Measurements from ENCODE around the gene HOXD8.
A peak's percentile ranks its signal among the peaks of the same experiment; 100 is the strongest.

The HOXD8 gene

DNA sequence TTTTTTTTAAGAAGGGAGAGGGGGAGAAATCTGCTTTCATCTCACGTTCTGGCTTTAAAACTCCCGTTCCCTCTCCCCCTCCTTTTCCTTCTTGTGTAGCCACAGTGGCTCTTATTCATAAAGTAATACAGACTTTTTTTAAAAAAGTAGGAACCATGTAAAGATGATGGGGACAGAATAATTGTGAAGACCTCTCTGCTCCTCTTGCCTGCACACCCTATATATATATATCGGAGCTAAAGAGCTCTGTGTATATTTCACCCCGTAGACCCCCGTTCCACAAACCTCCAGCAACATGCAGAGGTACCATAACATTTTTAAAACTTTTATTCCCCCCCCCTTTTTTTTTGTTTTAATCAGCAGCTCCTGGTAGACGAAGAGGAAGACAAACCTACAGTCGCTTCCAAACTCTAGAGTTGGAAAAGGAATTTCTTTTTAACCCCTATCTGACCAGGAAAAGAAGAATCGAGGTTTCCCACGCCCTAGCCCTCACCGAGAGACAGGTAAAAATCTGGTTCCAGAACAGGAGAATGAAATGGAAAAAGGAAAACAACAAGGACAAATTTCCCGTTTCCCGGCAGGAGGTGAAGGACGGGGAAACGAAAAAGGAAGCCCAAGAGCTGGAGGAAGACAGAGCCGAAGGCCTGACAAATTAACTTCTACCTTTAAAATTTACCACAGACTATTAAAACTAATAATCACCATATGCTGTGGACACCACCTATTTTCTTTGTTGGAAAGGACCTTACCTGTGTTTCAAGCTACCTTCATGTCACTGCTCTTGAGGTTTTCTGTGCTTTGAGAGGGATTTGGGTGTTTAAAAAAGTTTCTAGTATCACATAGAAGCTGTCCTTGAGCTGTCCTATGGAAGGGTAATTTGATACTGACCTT lies 1.7 kb downstream of the HOXD8 start:
- no peak for DNase-seq

DNA sequence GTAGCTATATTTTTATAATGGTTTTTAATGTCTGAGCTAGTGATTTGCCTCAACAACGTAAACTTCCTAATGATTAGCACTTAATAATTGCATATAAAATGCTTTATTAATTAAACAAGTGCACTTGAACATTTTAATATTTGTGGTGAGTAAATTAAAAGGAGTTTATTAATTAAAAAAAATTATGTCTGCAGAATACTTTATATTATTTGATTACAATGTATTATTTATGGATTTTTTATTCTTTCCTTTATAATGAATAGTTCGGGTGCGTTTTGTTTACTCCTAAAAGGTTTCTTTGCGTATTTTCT lies 2.3 kb downstream of the HOXD8 start:
- DNase-seq: no peak

DNA sequence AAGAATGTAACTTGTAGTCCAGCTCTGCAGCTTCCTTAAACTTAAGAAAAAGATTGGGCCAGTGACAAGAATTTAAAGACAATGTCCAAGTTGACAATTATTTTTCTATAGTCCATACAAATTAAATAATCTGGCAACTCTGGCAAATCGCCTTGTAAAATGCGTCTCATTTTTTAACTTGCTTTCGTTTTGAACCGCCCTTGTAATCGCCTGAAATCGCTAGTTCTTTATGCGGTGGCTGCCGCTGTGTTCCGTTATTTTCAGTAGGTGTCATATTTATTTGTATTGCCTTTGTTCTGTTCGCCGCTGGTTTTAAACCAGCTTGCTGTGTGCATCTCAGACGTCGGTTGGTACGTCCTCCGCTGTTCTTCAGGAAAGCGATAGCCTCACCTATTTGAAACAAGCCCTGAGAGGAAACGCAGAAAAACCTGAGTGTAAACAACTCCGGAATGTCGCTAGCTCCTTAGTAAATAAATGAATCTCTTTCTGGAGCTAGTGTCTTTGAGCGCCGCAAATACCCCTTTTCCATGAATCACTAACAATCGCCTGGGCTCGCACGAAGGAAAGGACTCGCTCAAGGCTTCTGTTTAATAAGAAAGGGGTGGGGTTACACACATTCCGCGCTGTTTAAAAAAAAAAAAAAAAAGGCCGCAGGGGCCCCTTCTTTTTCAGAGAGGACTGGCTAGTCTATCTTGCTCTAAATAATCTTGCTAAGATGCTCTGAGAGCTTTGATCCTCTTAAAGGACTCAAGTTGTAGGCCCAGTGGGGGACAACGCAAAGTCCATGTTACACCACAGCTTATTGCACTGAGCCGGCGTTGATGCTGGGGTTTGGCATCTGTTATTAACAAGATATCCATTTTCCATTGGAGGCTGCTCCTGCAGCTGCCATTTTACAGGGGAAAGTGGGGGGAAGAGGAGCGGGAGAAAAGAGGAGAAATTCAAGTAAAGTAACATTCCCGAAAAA lies 3.0 kb downstream of the HOXD8 start:
- peak; percentile 86 for DNase-seq

DNA sequence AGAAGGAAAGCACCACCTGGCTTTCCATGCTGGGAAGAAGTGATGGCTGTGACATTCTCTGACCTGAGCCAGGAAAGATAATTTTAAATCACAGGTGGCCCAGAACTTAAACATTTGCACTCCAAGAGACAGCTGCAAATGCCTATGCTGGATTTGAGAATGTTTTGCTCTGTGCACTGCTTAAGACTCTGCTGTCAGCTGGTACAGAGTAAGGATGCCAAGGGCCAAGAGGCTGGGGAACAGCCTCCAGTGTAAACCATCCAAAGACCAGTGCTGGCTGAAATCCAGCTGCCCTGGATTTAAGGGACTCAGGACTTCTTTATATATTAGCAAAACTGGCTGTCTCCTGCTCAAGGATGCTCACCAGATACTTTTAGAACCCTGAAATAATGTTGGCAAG lies 3.9 kb downstream of the HOXD8 start:
- no peak for DNase-seq

DNA sequence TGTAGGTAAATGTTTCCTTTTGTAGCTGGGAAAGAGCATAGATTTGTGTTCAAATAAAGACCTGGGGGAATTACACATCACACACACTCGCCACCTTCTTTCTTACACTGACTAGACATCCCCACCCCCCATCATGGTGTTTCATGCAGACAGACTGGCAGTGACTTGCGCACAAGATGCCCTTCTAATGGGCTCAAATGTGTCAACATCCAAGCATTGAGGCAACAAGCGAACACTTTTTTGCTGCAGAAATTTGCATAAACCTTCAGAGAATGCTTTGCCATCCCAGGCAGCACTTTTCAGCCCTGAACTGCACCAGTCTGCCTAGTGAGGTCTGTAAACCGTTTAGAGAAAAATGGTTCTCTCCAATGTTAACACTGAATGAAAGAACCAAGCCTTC lies 4.5 kb downstream of the HOXD8 start:
- DNase-seq: no peak

DNA sequence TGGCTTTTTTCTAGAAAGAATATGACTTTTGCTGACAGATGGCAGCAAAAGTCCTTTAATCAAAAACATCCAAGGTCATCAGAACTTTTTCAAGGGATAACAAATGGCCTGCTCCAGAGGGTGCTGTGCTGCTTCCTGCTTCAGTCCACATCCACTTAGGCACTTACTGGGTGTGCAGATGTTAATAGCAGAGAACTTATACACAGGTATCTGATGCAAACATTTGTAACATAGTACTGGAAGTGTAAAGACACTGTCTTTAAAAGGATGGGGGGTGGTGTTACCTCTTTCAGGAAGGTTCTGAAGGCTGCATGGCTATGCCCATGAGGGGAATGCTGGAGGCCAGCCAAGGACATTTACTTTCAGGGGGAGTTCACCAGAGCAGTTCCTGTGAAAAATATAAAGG lies 5.5 kb downstream of the HOXD8 start:
- DNase-seq: peak; percentile 70

DNA sequence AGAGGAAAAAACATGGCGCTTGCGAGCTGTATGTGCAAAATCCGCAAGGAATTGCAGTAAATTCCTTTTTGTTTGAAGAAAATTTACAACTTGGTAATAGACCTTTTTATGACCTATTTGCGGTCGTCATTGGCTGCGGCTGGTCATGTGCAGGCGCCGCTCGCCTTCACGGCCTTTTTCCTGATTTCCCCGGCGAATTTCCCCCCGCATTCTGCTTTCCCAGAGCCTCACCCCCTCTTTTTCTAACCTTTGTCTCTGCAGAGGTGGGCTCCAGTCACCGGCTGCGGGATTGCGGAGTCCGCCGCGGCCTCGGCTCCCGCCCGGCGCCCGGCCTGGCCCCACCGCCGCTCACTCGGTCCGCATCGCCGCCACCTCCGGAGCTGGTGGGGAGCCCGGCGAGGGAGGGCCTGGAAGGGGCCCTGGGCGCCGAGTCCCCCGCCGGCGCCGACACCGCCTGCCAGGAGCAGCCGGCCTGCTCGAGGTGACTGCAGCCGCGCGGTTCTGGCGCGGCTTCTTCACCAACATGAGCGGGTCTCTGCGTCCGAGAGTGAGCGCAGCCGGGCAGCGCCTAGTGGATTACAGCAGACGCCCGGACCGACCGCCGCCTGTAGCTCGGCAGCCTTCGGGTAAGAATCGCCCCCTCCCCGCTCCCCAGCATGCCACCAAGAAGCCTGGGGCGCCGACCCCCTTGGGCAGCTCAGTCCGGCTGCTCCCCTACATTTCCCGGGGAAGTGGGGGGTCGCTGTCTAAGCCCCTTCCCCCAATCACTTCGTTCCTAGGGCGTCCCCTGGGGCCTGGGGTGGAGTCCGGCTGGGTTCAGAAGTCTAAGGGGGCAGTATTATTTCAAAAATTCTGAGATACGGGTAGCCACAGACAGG lies 7.1 kb downstream of the HOXD8 start:
- DNase-seq: peak; percentile 61

DNA sequence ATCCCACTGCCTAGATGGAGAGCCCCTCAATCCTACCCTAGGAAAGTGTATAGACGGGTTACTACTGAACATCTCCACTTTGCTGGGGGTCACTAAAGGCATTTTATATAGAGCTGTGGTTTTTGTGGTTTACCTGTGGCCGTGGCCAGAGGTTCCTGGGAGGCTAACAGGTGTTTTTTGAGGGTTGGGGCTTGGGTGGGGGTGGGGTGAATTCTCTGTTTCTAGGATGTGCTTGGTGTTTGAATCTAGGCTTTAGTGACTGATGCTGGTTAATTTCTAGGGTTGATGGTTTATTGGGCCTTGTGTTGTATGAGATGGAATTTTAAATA lies 7.7 kb downstream of the HOXD8 start:
- no peak for DNase-seq

DNA sequence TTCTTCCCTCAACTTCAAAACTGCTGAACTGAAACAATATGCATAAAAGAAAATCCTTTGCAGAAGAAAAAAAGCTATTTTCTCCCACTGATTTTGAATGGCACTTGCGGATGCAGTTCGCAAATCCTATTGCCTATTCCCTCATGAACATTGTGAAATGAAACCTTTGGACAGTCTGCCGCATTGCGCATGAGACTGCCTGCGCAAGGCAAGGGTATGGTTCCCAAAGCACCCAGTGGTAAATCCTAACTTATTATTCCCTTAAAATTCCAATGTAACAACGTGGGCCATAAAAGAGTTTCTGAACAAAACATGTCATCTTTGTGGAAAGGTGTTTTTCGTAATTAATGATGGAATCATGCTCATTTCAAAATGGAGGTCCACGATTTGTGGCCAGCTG lies 8.4 kb downstream of the HOXD8 start:
- no peak for DNase-seq

DNA sequence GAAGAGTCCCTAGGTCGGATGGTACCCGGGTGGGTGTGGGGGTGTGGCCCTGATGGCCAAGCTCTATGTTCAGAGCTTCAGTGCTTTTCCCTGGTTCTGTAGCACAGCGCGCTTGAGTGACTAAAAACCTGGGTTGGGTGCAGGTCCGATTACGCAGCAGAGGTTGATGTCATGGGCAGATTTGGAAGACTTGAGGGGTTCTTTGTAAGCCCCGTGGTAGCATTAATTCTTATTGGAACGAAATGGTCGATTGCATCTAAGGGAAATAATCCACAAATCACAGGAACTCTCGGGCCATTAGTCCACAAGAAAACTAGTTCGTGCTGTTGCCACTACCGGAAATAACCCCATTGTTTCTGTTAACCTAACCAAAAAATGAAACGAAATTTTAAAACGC lies 9.0 kb downstream of the HOXD8 start:
- no peak for DNase-seq

DNA sequence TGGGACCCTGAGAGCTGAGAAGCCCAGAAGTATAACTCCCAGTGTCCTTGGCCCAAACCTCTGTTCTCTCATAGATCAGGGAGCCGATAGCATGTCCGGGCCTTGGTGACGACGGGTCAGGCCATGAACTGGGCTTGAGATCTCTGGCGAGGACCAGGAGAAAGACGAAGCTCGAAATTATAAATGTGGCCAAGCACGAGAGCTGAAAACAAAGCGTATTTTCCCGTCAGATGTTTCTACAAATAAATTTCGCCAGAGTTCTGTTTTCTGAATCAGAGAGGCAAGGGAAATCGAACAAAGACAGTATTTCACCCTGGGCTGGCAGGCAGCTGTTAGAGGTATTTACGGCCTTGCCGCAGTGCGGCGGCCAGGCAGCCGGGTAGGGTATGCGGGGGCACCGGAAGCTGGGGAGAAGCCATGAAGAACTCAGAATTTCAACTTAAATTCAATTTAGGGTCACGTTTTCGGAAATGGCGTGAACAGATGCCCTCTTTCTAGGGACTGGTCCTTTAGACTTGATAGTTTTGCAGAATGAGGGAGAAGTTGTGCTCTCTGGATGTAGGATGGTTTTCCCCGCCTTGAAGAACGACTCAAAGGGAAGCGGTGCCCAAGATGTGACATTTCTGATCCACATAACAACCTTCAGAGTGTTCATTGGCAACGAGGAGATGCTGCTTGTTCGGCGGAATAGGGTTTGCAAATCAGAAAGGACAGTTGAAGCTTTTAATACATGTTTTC lies 9.6 kb downstream of the HOXD8 start:
- no peak for DNase-seq

DNA sequence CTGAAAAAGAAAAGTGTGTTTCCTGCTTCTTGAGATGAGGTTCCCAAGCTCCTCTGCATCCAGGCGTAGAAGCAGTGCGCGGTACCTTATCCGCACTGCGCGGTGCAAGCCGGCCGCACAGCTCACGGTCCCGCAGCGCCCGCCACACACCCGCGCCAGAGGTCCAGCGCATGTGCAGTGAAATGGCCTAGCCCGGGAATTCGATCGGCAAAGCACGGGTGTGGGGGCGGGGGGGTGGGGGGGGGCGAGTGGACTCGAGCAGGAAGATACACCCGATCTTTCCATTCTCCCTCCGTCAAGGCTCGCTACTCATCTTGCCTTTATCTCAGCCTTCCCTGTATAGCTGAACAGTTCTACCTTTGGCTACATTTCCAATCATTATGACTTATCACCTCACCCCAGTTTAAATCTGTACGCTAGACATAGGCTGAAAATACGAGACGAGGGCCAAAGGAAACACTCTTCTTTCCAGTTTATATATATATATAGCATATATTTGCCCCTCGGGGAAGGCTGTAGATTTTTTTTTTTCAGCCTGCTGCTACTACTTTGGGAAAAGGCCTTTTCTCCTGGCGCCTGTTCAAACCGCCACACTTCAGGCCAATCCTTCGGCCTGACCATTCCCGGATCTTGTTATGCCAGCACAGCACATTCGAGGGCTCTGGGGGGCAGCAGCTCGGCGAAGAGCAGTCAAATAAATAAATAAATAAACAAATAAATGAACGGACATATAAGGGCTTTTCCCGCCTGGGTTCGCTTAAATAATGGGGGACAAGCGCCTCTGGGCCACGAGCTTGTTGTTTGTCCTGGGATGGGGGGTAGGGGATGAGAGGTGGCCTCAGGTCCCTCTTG lies 10.4 kb downstream of the HOXD8 start:
- peak; percentile 74 for DNase-seq

DNA sequence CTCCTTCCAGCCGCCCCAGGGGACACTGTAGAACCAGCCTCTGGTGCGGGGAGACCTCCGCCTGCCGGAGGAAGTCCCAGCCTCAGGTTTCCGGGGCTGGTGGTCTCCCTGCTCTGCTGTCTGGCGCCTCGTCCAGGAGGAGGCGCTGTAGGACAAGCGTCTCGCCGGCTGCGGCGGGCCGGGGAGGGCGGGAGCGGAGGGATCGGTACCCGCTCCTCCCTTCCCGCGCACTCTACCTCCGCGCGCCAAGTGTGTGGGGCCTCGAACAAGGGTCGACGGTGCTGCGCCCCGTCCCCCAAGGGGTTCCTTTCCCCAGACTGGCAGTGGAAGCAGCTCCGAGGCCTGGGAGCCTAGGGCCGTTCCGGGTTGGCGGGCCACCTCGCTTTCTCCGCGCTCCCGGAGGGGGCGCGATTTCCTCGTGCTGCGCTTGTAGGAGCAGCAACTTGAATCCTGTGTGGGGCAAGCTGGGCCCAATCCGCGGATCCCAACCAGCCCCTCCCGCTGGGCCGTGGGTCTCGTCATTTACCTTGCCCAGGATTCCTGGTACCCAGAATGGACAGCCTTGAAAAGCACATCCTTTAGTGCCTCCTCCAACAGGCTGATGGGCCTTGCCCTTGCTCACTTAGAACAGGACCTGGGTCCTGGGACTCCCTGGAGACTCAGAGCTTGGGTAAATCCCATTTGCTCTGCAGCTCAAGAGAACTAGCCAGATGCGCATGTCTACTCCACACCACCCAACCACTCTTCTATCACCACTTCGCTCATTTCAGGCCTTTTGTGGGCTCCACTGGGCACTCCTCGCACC lies 11.2 kb downstream of the HOXD8 start:
- peak; percentile 79 for DNase-seq

DNA sequence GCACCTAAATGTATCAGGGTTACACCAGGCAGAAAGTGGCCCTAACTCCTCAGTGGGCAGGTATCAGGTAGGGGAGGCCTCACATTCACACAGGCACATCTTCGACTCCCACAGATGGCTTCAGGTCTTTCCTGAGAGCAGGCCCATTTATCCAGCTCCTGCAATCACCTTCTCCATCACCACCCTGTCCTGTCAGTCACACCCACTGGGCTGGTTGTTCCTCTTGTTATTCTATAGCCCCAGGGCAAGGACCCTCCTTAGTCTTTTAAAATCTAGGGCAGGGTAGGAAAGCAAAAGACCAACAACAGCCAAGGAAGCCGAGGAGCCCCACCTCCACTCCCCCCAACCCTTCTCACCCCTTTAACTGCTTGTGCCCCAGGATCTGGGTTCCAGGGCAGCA lies 12.8 kb downstream of the HOXD8 start:
- no peak for DNase-seq

DNA sequence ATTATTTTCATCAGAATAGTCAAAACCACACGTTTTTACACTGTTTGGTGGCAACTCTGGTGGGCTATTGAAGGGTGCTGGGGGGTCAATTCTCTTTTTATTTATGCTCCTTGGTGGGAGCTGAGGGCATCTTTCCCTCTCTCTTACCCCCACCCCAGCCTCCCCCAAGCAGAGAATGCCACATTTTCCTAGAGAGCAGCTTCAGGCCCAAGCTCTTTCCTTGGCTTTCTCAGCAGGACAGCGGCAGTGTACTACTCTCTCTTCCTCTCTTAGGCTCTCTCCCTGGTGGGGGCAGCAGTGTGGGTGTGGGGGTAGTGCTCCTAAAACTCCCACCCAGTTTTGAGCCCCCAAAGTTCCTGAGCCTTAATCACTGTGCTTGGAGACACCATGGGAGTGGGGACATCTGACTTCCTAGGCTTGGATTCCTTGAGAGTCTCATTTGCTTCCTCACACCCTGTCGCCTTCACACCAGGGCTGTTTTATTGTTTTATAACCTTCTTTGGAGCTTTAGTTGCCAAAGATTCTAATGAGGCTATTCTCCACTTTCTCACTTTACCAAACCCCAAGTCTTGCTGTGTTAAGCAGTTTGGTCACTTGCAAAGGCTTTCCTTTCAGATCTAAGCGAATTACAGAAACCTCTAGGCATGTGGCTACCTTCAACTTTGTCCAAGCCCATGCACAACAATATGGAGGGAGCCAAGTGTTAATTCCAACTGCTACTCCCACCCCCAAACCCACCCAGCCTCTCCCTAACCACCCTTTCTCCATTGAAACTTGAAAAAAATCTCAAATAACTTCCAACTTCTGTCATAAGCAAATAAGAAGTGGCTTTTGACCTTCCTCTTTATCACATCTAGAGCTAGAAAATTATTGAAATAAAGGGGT lies 15.8 kb downstream of the HOXD8 start:
- DNase-seq: no peak

DNA sequence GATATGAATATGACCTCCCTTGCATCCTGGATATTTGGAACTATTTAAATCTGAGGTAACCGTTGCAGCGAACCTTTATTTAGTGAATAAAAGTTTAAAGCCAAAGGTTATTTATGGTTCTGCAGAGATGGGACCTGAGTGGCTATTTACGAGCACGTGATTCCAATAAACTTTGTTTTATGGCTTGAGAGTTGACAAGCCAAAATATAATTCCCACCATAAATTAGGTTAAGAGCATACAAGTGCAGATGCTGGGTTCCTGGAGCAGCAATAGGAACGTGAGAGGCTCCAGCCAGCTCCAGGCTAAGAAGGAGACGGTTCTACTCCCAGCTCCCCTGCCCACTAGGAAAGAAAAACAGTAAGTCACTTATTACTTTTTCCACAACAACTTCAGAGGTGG lies 16.6 kb downstream of the HOXD8 start:
- DNase-seq: no peak

DNA sequence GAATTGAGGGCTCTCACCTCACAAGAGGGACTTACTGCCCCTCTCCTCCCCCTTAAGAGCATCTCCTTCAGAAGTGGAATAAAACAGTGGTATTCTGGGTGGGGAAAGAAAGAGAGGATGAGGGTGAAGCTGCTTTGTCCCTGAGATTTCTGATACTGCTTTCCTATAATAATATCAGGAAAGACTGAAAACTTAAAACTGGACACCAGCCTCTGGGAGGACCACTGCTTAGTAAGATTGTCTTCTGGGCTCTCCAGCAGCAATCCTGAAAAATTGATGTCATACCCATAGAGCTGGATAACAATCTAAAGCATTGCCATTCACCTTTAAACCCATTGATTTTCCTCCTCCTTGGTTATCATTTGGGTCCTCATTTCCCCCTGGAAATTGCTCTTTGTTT lies 17.1 kb downstream of the HOXD8 start:
- no peak for DNase-seq

DNA sequence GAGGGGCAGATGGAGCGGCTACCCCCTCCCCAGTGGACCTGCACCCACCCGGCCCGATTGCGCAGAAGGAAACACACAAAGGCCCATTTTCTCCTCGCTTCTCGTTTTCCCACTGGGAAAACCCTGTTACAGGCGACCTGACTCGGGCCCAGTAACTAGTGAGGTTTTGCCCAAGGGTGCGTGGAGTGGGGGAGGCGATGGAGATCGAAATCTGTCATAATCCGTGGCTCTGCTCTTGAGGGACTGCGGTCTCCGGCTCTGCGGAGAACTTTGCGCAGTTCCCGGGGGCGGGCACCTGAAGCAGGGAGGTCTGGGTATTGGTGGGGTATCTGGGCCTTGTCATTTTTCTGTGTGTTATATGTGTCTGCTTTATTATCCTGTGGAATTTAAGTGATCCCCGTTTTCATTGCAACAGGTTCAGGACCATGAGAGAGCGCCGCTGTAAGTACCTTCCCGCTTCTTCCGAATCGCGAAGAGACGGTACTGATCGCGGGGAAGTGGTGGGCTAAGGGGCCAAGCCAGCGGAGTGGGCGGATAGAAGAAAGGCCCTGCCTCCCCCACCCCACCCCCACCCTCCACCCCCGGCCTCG lies 17.8 kb downstream of the HOXD8 start:
- DNase-seq: no peak

All from fibroblast of skin of back (primary cell).